Spinal cord (tissue), 10 donors: ENCODE results near the gene GAS5. TPM values are rescaled to one million over a fixed set of nuclear protein-coding genes. Genes with fewer than 3 reads are reported as not detected.
A peak's percentile ranks its signal among the peaks of the same experiment; 100 is the strongest.

Experiments used
- DNase-seq, 6 donors: peaks; one replicate each; pipeline versions ENCODE4 v3.0.0 to v3.0.0-alpha.2; 2013 to 2015; ENCODE audit warnings: low spot score in 6 of 6, low read depth in 4 of 6
- H3K27ac ChIP-seq: one replicate; pipeline ENCODE4 v1.5.1; 2013; ENCODE audit warnings: low read depth, low read length, control low read depth
- H3K27me3 ChIP-seq: one replicate; pipeline ENCODE4 v1.6.1; 2013; ENCODE audit warnings: low read length; ENCODE audit not compliant: control insufficient read depth, insufficient read depth
- H3K36me3 ChIP-seq: one replicate; pipeline ENCODE4 v1.6.1; 2013; ENCODE audit warnings: low read length; ENCODE audit not compliant: control insufficient read depth, insufficient read depth
- H3K4me1 ChIP-seq: one replicate; pipeline ENCODE4 v1.6.1; 2013; ENCODE audit warnings: low read length; ENCODE audit not compliant: control insufficient read depth, insufficient read depth
- H3K4me3 ChIP-seq: one replicate; pipeline ENCODE4 v1.5.1; 2013; ENCODE audit warnings: low read depth, low read length, control low read depth
- H3K9me3 ChIP-seq: one replicate; pipeline ENCODE4 v1.6.1; 2013; ENCODE audit warnings: low read length; ENCODE audit not compliant: control insufficient read depth, insufficient read depth
- WGBS: methylation state at CpG from one replicate; pipeline ENCODE4 v1.1.5; 2013; ENCODE audit warnings: missing lambda C conversion rate; ENCODE audit not compliant: insufficient coverage; 5-methylcytosine and 5-hydroxymethylcytosine counted together
- long read RNA-seq, 4 donors: transcript quantifications; one replicate each; lab custom pipeline, GENCODE V29; 2026
- polyA plus RNA-seq, 2 donors: library from polyadenylated mRNA; unstranded; fragments of 120-200 nt; gene quantifications; one replicate each; pipeline ENCODE4 v1.2.1, GENCODE V29; 2013; ENCODE audit not compliant: insufficient read length in 2 of 2
- total RNA-seq, 2 donors: library from RNA; depleted of rRNA in 1 of 2; stranded (reverse); fragments of 120-200 nt in 1 of 2; fragments of >200 nt in 1 of 2; gene quantifications; one replicate each; pipeline versions ENCODE4 v1.2.3 to v1.2.4, GENCODE V29; 2013 to 2014
- donor health status: healthy.

The GAS5 gene
- total RNA-seq (100 to 1,000 TPM; 230 to 417 TPM), polyA plus RNA-seq (100 to 1,000 TPM; 295 to 304 TPM)
- long read RNA-seq, donor 1, transcript GAS5-207 (3 exons, 643 nt) = minor isoform, 6 of 185 reads
- long read RNA-seq, donor 1, transcript GAS5-221 (12 exons, 632 nt) = major isoform, 43 of 185 reads
- long read RNA-seq, donor 1, transcript GAS5-218 (11 exons, 565 nt) = minor isoform, 40 of 185 reads
- long read RNA-seq, donor 1, partial matches to known transcripts = 29 of 185 reads
- long read RNA-seq, donor 1, other reads (novel, unspliced or antisense) = 58 of 185 reads
- long read RNA-seq, donor 2, transcript GAS5-218 (11 exons, 565 nt) = minor isoform, 6 of 54 reads
- long read RNA-seq, donor 2, transcript GAS5-221 (12 exons, 632 nt) = major isoform, 15 of 54 reads
- long read RNA-seq, donor 2, partial matches to known transcripts = 0 of 54 reads
- long read RNA-seq, donor 2, other reads (novel, unspliced or antisense) = 30 of 54 reads
- long read RNA-seq, donor 3, transcript GAS5-218 (11 exons, 565 nt) = minor isoform, 20 of 112 reads
- long read RNA-seq, donor 3, transcript GAS5-221 (12 exons, 632 nt) = major isoform, 25 of 112 reads
- long read RNA-seq, donor 3, partial matches to known transcripts = 0 of 112 reads
- long read RNA-seq, donor 3, other reads (novel, unspliced or antisense) = 61 of 112 reads
- long read RNA-seq, donor 4, transcript GAS5-218 (11 exons, 565 nt) = minor isoform, 143 of 1,168 reads
- long read RNA-seq, donor 4, transcript GAS5-226 (8 exons, 632 nt) = minor isoform, 8 of 1,168 reads
- long read RNA-seq, donor 4, transcript GAS5-221 (12 exons, 632 nt) = major isoform, 278 of 1,168 reads
- long read RNA-seq, donor 4, transcript GAS5-217 (4 exons, 424 nt) = minor isoform, 10 of 1,168 reads
- long read RNA-seq, donor 4, partial matches to known transcripts = 304 of 1,168 reads
- long read RNA-seq, donor 4, other reads (novel, unspliced or antisense) = 389 of 1,168 reads

DNA sequence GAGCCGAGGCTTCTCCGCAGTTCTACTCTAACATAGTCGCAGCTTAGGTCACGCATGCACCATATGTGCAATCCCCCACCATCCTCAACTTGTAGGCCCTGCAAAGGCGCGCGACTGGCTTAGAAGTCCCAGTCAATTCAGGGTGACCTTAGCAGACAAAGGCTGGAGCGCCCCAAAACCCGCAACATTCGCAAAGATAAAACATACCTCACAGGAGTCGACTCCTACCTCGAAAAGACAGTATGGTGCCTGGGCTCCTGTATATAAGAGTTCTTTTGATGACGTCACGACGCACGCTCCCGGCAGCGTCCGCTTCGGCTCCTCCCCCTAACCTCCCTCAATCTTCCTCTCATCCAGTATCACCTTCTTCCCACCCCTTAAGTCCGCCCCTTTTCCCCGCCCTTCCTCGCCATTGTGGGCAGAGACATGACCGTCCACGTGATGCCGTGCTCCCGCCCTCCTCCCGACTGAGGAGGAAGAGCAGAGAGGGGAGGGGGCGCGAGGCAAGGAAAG, at the start of gene GAS5:
Gene GAS5 (minus strand): TSS at position 237 of the 513 bp plus-strand sequence.
- peak; percentile 97 to 100 (median 99) for DNase-seq
- no peaks in the 10 kb centered on the region for H3K27me3 ChIP-seq
- WGBS = 0% methylated on average over 20 of the region's 30 CpGs
- peak within 1 kb of the TSS; percentile 95 for H3K27ac ChIP-seq
- peaks cover 14% of the 10 kb centered on the region for H3K4me1 ChIP-seq
- no peaks in the 10 kb centered on the region for H3K9me3 ChIP-seq
- peaks cover 20% of the 10 kb centered on the region for H3K36me3 ChIP-seq
- H3K4me3 ChIP-seq = peak within 1 kb of the TSS; percentile 95

DNA sequence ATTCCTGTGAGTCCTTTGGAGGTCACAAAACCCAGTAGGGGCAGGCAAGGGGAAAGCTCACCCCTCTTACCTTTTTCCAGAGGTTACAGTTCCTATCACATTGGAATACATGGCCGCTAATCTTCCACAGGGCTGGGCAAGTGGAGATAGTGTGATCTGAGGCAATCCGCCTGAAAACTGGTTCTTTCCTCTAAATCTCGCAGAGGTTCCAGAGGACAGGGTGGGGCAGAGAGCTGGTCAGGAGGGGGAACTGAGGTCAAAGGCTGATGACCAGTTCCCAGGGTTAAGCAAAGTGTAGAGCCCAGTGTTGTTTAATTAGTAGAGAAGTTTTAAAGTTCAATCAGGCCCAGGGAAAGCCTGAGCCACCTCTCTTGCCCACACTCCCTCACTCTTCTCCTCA, 49.4 kb upstream of the GAS5 start, which contains the start of gene SERPINC1:
Gene SERPINC1 (minus strand): TSS at position 179 of the 400 bp plus-strand sequence. CDS start 68 bp downstream, at position 111.
- H3K36me3 ChIP-seq = no peaks in the 10 kb centered on the region
- H3K27me3 ChIP-seq = no peaks in the 10 kb centered on the region
- no peak within 1 kb of the TSS for H3K4me3 ChIP-seq
- WGBS = 100% methylated on average over 2 of the region's 3 CpGs
- no peaks in the 10 kb centered on the region for H3K9me3 ChIP-seq
- no peak for DNase-seq
- H3K4me1 ChIP-seq = no peaks in the 10 kb centered on the region
- no peak within 1 kb of the TSS for H3K27ac ChIP-seq

DNA sequence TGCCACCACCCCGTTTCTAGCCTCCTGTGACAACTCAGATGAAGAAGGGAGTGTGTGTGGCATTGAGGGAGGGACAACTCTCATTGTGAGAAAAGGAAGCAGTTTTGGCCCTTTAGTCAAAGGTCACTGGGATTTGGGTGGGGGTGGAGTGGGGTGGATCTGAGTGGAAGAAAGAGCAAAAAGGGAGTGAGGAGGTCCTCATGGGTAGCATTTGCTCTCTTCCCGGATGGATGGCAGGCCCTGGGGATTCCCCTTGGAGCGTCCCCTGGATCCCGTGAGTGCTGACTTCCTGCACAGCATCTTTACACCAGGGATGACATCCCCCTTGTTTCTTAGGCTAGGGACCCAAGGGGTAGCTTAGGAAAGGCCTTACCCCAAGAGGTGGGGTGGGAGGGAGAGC, 48.9 kb upstream of the GAS5 start:
- 94% methylated on average over 2 of the region's 4 CpGs for WGBS

DNA sequence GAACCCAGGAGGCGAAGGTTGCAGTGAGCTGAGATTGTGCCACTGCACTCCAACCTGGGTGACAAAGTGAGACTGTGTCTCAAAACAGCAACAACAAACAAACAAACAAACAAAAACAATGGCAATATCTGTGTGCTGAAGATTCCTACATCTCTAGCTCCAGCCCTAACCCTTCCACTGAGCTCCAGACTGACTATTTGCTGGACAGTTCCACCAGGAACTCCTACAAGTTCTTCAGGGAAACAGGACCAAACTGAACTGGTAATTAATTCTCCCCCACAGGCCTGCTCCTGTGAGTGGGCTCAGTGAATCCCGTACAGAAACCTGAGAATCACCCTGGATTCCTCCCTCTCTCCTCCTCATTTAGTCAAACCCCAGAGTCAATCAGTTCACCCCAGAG, 47.8 kb upstream of the GAS5 start:
- no peaks in the 10 kb centered on the region for H3K36me3 ChIP-seq
- H3K27me3 ChIP-seq = no peaks in the 10 kb centered on the region
- H3K4me1 ChIP-seq = no peaks in the 10 kb centered on the region
- H3K4me3 ChIP-seq = no peak overlapping the region
- H3K27ac ChIP-seq = no peak overlapping the region
- no peak for DNase-seq
- WGBS = 70% methylated on average over 2 of the region's 2 CpGs
- no peaks in the 10 kb centered on the region for H3K9me3 ChIP-seq

More for the DNA sequence above, 48.9 kb upstream of the GAS5 start:
- Histone ChIP-seq H3K4me3 (no peak overlapping the region), H3K4me1 (no peaks in the 10 kb centered on the region), H3K9me3 (no peaks in the 10 kb centered on the region), H3K27me3 (no peaks in the 10 kb centered on the region), H3K36me3 (no peaks in the 10 kb centered on the region), H3K27ac (no peak overlapping the region)
- DNase-seq = no peak

DNA sequence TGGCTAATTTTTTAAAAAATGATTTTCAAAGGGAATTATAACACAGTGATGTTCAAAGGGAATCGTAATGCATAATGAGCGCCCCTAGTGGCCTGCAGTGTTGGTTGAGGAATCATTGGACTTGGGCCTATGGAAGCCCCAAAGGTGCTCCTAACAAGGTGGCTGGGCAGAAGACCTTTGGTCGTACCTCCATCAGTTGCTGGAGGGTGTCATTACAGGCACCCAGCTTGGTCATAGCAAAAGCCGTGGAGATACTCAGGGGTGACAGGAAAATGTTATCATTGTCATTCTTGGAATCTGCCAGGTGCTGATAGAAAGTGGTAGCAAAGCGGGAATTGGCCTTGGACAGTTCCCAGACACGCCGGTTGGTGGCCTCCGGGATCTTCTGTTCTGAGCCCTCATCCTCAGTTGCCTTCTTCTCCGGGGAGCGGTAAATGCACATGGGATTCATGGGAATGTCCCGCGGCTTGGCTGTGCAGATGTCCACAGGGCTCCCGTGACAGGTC, 46.6 kb upstream of the GAS5 start:
- no peaks in the 10 kb centered on the region for H3K4me1 ChIP-seq
- H3K36me3 ChIP-seq = no peaks in the 10 kb centered on the region
- H3K27me3 ChIP-seq = no peaks in the 10 kb centered on the region
- H3K27ac ChIP-seq = no peak overlapping the region
- H3K4me3 ChIP-seq = no peak overlapping the region
- WGBS = 87% methylated on average over 13 of the region's 13 CpGs
- no peak for DNase-seq
- no peaks in the 10 kb centered on the region for H3K9me3 ChIP-seq

DNA sequence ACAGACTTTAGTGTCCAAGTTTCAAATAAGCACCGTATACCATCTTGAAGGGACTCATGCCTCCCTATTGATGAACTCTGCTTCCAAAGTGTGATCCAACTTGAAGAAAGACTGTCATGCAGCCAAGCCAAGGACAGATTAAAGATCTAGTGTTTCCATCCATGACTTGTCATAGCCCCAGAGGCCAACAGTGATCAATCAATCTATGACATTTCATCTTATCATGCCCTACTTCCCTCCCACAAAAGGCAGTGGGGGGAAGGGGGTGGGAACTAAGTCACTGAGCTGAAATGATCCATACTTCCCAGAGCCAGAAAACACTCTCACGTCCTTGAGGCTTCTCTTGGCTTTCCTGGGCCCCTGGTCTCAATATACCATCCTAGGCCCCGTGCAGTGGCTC, 45.3 kb upstream of the GAS5 start:
- Histone ChIP-seq H3K9me3 (no peaks in the 10 kb centered on the region), H3K4me3 (no peak overlapping the region), H3K27me3 (no peaks in the 10 kb centered on the region), H3K36me3 (no peaks in the 10 kb centered on the region), H3K4me1 (no peaks in the 10 kb centered on the region), H3K27ac (no peak overlapping the region)
- no peak for DNase-seq
- 92% methylated on average over 3 of the region's 3 CpGs for WGBS

DNA sequence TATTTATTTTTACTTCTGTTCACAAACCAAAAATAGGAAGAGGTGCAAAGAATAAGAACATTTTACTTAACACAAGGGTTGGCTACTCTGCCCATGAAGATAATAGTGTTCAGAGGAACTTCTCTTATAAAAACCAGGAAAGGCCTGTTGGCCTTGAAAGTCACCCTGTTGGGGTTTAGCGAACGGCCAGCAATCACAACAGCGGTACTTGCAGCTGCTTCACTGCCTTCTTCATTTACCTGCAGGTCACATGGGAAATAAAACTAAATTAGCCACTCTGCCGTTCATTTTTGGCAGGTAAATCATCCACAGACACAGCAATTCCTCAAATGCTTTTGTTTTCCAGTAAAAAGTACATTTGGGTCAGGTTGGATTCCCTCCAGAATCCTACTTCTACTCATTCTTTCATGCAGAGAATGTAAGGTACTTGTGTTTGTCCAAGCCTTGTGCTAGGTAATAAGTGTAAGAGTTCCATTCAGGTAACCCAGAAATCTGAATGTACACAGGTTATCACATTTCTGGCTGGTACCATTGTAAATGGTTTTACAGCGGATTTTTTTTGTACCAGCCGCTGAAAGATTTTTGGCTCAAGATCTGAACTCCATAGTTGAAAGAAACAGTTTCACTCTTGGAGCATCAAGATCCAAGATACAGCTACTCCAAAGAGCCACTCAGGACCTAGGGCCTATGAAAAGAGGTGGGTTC, 36.2 kb upstream of the GAS5 start:
- Histone ChIP-seq H3K27ac (no peak overlapping the region), H3K36me3 (no peaks in the 10 kb centered on the region), H3K9me3 (no peaks in the 10 kb centered on the region), H3K27me3 (no peaks in the 10 kb centered on the region), H3K4me1 (no peaks in the 10 kb centered on the region), H3K4me3 (no peak overlapping the region)
- WGBS = 89% methylated on average over 4 of the region's 6 CpGs
- DNase-seq = no peak

DNA sequence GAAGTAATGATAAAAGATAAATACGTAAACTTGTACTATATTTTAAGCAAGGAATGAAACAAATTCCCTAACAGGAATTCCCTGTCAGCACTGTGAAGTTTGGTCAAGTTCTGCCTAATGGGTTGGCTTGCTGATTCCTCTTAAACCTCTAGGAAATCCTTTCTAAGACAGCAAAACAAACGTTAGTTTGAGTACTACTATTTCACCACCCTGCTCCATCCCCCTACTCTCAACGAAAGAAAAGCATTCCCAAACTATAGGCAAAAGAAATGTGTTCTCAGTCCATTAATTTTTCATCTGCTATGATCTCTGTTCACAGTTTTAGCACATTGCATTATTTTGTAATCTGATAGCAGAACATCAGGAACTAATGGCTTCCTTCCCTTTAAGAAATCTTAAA, 33.2 kb upstream of the GAS5 start:
- H3K27me3 ChIP-seq = no peaks in the 10 kb centered on the region
- no peak overlapping the region for H3K27ac ChIP-seq
- H3K36me3 ChIP-seq = no peaks in the 10 kb centered on the region
- WGBS = 49% methylated on average over 2 of the region's 3 CpGs
- H3K4me3 ChIP-seq = no peak overlapping the region
- DNase-seq = no peak
- H3K4me1 ChIP-seq = no peaks in the 10 kb centered on the region
- no peaks in the 10 kb centered on the region for H3K9me3 ChIP-seq

DNA sequence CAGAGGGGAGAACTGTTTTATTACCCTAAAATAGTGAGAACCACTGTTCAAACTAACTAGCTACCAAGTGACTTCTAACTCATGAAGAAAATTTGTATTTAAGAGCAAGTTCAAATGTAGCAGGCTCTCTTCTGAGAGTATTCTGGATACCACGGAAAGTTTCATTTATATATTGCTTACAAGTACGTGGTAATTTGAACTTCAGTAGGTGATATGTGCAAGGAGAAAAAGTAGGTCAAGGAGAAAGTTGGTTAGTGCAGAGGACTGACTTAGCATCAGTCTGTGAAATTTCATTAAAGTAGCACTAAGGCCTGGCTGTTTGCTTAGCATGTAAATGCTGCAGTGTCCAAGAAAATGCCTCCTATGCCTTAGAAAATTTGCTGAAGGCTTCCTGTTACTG, 32.6 kb upstream of the GAS5 start:
- Histone ChIP-seq H3K4me1 (no peaks in the 10 kb centered on the region), H3K27me3 (no peaks in the 10 kb centered on the region), H3K36me3 (no peaks in the 10 kb centered on the region), H3K27ac (no peak overlapping the region), H3K9me3 (no peaks in the 10 kb centered on the region), H3K4me3 (no peak overlapping the region)
- no peak for DNase-seq
- WGBS = 87% methylated on average over 2 of the region's 2 CpGs
